Colonic mucosa (tissue), 4 donors: Measurements from ENCODE around the gene OPTC. TPM values are rescaled to one million over a fixed set of nuclear protein-coding genes. Genes with fewer than 3 reads are reported as not detected.

Source experiments
- DNase-seq: peaks from one replicate; pipeline ENCODE4 v3.0.0-alpha.2; 2020
- H3K27ac ChIP-seq: fragments of 200-600 bp; one replicate; pipeline ENCODE4 v1.8.0; 2021
- H3K27me3 ChIP-seq: fragments of 200-600 bp; one replicate; pipeline ENCODE4 v1.8.0; 2021
- H3K36me3 ChIP-seq: fragments of 200-600 bp; one replicate; pipeline ENCODE4 v1.8.0; 2021
- H3K4me1 ChIP-seq: fragments of 200-600 bp; one replicate; pipeline ENCODE4 v1.8.0; 2021; ENCODE audit warnings: mild to moderate bottlenecking
- H3K4me3 ChIP-seq: fragments of 200-600 bp; one replicate; pipeline ENCODE4 v1.8.0; 2021
- H3K9ac ChIP-seq, 2 donors: one replicate each; pipeline ENCODE4 v1.7.0; 2013; ENCODE audit warnings: control low read depth in 2 of 2, low read depth in 2 of 2, low read length in 2 of 2
- H3K9me3 ChIP-seq: fragments of 200-600 bp; one replicate; pipeline ENCODE4 v1.8.0; 2021
- intact Hi-C: fragments of 100-400 bp; cut with DNase I; formaldehyde crosslinking; loops from one replicate; pipeline ENCODE4 v1.14.1; 2022
- total RNA-seq, 2 donors: library from RNA; stranded (reverse); fragmentation: NEBNext Ultra II Directional in 1 of 2; extraction: Animal tissue kit (Norgen Biotek cat#: 25700) in 1 of 2; gene quantifications; one replicate each; pipeline ENCODE4 v1.2.1, GENCODE V29; 2021
- TF ChIP-seq, protein P1 (sequence below): fragments of 200-600 bp; IDR thresholded peaks from one replicate; pipeline ENCODE4 v1.8.0; 2022; ENCODE audit warnings: antibody characterized with exemption, mild to moderate bottlenecking
- donor health status: healthy.
- donor health status: DM: no; HTN: no; CAD: no.
- donor health status: DM: no; HTN: no; CAD: no.

The OPTC gene
- total RNA-seq, 2 donors from 2014 or later = not detected

DNA sequence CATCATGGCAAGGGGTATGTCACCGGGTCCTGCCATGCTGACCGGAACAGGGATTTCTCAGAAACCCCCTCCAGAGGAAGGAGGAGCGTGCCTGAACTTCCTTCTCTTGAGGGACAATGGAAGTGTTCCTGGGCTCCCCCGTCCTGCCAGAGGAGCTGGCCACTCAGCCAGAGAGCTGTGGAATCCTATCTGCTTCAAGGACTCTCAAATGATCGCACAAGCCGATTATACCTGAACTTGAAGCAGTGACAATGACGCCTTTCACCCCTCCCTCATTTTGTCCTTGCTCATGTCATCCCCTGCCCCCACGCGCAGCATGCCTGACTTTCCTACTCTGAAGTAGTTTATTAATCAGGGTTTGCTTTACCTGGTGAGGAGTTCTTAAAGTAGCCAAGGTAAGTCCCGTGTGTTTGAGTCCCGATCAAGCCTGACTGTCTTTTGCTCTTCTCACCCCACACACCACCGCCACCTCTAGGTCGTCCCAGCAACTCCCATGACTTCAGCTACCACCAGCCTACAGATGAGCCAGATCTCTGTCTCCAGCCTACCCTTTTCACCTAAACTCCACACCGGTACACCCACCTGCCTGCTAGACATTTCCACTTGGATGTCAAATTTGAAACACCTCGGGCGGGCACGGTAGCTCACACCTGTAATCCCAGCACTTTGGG is 43.3 kb upstream of the OPTC start:
- no peaks in the 10 kb centered on the region for H3K27me3 ChIP-seq
- intact Hi-C loops = no loop called here
- no peaks in the 10 kb centered on the region for H3K4me1 ChIP-seq
- H3K4me3 ChIP-seq = no peak overlapping the region
- H3K9me3 ChIP-seq = no peaks in the 10 kb centered on the region
- no peaks in the 10 kb centered on the region for H3K36me3 ChIP-seq
- H3K27ac ChIP-seq = no peak overlapping the region
- H3K9ac ChIP-seq = no peak overlapping the region
- DNase-seq = no peak
- TF ChIP-seq, protein P1, sequence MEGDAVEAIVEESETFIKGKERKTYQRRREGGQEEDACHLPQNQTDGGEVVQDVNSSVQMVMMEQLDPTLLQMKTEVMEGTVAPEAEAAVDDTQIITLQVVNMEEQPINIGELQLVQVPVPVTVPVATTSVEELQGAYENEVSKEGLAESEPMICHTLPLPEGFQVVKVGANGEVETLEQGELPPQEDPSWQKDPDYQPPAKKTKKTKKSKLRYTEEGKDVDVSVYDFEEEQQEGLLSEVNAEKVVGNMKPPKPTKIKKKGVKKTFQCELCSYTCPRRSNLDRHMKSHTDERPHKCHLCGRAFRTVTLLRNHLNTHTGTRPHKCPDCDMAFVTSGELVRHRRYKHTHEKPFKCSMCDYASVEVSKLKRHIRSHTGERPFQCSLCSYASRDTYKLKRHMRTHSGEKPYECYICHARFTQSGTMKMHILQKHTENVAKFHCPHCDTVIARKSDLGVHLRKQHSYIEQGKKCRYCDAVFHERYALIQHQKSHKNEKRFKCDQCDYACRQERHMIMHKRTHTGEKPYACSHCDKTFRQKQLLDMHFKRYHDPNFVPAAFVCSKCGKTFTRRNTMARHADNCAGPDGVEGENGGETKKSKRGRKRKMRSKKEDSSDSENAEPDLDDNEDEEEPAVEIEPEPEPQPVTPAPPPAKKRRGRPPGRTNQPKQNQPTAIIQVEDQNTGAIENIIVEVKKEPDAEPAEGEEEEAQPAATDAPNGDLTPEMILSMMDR = no peak

DNA sequence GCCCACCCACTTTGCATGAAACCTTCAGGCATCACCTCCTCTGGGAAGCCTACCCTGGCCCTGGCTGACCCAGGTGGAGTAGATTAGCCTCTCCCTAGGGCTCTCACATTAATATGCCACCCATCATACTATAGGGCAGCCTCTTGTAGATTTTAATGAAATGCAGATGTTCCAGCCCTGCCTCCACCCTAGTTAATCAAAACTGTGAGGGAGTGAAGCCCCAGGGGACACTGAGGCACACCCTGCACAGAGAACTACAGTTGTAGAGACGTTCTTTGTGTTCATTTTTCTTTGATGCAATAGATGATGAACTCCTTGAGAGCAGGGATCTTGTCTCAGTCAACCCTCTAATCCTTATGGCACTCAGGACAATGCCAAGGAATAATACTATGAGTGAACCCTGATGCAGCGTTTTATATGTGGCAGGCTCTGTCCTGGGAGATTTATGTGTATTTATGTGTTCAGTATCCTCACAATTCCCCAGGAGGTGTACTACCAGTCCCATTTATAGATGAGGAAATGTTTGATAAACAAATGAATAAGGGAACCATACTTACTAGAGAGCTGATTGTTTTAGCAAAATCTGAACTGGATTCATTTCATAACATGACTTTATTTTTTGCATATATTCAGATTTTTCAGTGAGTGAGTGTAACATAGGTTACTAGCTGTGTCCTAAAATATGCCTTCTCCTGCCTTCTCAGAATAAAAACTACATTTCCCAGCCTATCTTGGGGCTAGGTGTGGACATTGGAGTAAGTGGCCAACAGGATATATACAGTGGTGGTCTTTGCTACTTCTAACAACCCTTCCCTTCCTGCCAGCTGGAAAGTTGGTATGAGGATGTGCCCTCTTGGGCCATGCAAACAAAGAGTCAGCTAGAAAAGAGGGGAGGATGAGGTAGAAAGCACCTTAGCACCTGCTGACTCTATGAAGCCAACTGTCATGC is 41.8 kb upstream of the OPTC start:
- Histone ChIP-seq H3K9ac (no peak overlapping the region), H3K4me1 (no peaks in the 10 kb centered on the region), H3K4me3 (no peak overlapping the region), H3K27me3 (no peaks in the 10 kb centered on the region), H3K27ac (no peak overlapping the region), H3K9me3 (no peaks in the 10 kb centered on the region), H3K36me3 (no peaks in the 10 kb centered on the region)
- TF ChIP-seq, protein P1 = no peak
- DNase-seq = no peak
- intact Hi-C loops = no loop called here

DNA sequence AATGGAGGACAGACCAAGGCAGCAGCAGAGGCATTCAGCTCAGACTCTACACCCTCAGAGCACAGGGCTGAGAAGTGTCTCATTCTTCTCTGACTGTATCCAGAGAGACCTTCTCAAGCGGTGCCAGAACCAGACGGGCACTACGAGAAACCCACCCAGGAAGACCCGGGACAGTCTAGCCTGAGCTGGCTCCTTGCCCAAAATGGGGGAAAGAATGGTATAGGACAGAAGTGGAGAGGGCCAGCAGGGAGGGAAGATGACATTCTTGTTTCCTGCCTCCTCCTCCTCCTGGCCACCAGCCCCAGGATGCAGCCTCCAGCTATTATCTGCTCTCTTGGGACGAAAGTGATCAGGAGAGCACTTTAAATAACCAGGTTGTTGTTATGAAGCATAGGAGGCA is 40.9 kb upstream of the OPTC start:
- H3K9me3 ChIP-seq = no peaks in the 10 kb centered on the region
- no peaks in the 10 kb centered on the region for H3K36me3 ChIP-seq
- TF ChIP-seq, protein P1 = no peak
- no peaks in the 10 kb centered on the region for H3K4me1 ChIP-seq
- intact Hi-C loops = no loop called here
- H3K9ac ChIP-seq = no peak overlapping the region
- no peak overlapping the region for H3K27ac ChIP-seq
- no peak for DNase-seq
- no peaks in the 10 kb centered on the region for H3K27me3 ChIP-seq
- H3K4me3 ChIP-seq = no peak overlapping the region

DNA sequence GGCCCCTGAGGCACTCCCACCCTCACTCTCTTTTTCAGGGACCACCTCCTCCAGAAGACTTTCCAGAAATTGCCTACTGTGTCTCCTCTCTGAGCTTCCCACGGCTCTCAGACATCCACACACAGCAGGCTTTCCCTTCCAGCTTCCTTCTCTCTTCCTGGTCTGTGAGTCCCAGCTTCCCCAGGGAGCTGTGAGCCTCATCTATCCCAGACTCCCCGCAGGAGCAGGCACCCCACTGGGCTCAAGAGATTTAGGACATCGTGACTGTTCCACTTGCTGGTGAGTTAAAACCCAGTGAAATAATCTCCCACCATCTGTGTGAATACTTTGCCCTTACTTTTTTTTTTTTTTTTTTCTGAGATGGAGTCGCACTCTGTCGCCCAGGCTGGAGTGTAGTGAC is 40.3 kb upstream of the OPTC start:
- no peak for DNase-seq
- Histone ChIP-seq H3K9me3 (no peaks in the 10 kb centered on the region), H3K27ac (no peak overlapping the region), H3K27me3 (no peaks in the 10 kb centered on the region), H3K4me1 (no peaks in the 10 kb centered on the region), H3K9ac (no peak overlapping the region), H3K4me3 (no peak overlapping the region), H3K36me3 (no peaks in the 10 kb centered on the region)
- TF ChIP-seq, protein P1 = no peak
- intact Hi-C loops = no loop called here

DNA sequence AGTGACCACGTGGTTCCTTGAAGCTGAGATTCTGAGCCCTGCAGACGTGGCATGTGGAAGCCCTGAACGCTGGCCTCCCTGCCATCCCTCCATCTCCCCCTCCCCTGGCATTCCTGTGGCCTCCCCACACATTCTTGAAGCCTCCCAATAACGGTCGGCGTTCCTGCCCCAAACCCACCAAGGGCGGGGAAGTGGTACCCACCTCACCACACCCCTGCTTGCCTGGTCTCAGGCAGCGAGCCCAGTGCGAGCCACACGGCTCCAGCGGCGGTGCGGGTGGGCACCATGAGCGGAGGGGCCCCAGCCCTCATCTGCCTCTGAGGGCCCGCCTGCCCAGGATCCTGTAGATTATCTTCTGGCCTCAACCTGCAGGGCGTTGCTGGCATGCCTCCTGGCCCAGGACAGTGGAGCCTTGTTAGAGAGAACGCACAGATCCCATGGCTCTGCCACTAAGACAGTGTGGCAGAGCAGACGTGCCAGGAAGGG is 38.9 kb upstream of the OPTC start:
- no peak for DNase-seq
- Histone ChIP-seq H3K9me3 (no peaks in the 10 kb centered on the region), H3K27me3 (no peaks in the 10 kb centered on the region), H3K4me3 (no peak overlapping the region), H3K27ac (no peak overlapping the region), H3K9ac (no peak overlapping the region), H3K4me1 (no peaks in the 10 kb centered on the region), H3K36me3 (no peaks in the 10 kb centered on the region)
- intact Hi-C loops = no loop called here
- TF ChIP-seq, protein P1 = no peak
